T1000 (cell line): ENCODE measurements around the gene PDK2.

Experiments used
- DNase-seq: peaks from one replicate; lab custom pipeline; 2025; ENCODE audit warnings: mixed read lengths; lab: John Stamatoyannopoulos, UW

Gene PDK2

GRCh38 chr17:50100480-50100883 lies 5.3 kb downstream of the PDK2 start:
- no peak for DNase-seq

GRCh38 chr17:50100921-50101345 lies 5.8 kb downstream of the PDK2 start:
- no peak for DNase-seq

- DNase-seq, result no peak
Measured at GRCh38 chr17:50101346-50102163, 6.4 kb downstream of the PDK2 start.

DNA sequence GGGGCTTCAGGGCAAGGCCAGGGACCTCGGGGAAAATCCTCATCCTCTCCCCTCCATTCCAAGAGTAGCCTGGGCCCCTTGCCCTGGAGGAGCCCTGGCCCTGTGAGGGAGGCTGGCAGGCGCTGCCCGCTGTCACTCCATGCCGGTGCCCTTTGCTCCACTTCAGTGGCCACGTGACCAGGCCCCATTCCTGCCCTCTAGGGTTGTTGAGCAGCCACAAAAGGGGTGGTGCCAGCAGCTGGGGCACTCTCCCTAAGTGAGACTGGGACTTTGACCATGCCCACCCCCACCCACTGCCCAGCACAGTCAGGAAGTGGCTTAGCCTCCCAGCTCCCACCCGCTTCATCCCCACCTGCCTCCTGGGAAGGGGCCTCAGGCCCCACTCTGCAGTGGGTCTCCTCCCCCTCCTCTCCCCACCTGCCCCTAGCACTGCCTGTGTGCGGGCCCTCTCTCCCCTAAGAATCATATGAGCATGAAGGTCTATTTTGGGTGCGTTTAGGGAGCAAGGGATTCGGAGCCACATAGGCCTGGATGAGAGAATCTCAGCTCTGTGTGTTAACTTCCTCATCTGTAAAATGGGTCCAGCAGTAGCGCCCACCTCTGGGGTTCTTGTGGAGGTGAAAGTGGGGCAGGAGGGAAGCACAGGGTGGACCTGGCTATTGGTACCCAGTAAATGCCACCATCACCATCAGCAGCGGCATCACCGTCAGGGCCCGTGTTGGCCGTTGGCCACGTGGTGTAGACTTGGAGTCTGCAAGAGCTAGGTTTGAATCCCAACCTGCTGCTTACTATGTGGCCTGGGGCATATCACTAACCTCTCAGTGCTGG lies 7.2 kb downstream of the PDK2 start:
- no peak for DNase-seq

- no peak for DNase-seq
Measured at GRCh38 chr17:50103252-50103651, 8.1 kb downstream of the PDK2 start.

GRCh38 chr17:50103941-50104340 lies 8.8 kb downstream of the PDK2 start:
- DNase-seq, result no peak

- DNase-seq, result no peak
Measured at GRCh38 chr17:50105811-50106210, 10.7 kb downstream of the PDK2 start.

DNA sequence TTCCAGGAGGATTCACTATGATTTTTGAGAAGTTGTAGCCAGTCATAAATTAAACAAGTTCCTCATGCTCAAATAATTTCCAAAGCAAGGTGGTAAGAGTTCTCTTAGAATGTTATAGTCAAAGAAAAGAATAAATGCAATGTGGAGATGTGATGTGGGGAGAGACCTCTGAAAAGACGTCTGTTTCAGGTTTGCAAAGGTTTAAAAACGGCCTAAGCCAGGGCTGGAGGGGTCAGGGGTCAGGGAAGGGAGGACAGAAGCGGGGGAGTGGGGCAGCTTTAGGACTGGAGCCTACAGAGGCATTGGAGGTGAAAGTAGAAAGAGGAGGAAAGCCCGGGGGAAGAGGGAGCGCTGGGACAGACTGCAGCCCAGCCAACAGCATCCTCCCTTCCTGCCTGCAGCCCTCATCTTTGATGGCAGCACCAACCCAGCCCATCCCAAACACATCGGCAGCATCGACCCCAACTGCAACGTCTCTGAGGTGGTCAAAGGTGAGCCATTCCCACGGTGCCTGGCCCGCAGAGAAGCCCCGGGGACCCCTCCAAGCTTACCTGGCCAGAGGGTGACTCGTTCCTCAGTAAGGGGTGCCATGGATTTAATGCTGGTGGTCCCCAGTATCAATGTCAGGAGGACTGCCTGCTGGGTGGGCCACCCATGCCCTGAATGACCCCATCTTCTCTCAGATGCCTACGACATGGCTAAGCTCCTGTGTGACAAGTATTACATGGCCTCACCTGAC lies 11.4 kb downstream of the PDK2 start:
- no peak for DNase-seq

GRCh38 chr17:50107790-50108414 lies 12.8 kb downstream of the PDK2 start:
- DNase-seq, result no peak

DNA sequence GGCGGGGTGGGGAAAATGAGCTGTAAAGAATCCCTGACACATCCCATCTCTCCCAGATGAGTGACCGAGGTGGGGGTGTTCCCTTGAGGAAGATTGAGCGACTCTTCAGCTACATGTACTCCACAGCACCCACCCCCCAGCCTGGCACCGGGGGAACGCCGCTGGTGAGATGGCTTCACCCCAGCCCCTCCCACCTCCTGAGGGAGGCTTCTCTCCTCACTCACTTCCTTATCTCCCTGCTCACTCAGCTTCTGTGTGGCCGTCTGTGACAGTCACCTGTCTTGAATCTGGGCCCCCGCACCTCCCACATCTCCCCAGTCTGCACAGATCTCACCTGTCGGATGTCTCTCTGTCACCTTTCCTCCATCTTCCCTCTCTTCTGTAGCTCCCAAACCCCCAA lies 13.4 kb downstream of the PDK2 start:
- no peak for DNase-seq

DNA sequence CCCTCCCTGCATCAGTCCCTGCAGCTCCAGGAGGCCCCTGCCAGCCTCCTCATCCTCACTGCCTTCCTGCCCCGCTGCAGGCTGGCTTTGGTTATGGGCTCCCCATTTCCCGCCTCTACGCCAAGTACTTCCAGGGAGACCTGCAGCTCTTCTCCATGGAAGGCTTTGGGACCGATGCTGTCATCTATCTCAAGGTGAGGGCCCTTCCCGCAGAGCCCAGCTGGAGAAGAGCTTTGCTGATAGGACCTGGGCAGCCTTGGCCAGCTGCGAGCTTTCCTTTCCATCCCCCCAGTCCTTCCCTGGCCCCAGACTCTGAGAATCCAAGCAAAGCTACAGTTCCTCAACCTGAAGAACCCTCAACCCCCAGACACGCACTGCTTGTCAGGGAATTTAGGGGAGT lies 14.1 kb downstream of the PDK2 start:
- no peak for DNase-seq

GRCh38 chr17:50109785-50110184 lies 14.6 kb downstream of the PDK2 start:
- DNase-seq, result no peak

- DNase-seq, result no peak
Measured at GRCh38 chr17:50110591-50111349, 15.6 kb downstream of the PDK2 start.

DNA sequence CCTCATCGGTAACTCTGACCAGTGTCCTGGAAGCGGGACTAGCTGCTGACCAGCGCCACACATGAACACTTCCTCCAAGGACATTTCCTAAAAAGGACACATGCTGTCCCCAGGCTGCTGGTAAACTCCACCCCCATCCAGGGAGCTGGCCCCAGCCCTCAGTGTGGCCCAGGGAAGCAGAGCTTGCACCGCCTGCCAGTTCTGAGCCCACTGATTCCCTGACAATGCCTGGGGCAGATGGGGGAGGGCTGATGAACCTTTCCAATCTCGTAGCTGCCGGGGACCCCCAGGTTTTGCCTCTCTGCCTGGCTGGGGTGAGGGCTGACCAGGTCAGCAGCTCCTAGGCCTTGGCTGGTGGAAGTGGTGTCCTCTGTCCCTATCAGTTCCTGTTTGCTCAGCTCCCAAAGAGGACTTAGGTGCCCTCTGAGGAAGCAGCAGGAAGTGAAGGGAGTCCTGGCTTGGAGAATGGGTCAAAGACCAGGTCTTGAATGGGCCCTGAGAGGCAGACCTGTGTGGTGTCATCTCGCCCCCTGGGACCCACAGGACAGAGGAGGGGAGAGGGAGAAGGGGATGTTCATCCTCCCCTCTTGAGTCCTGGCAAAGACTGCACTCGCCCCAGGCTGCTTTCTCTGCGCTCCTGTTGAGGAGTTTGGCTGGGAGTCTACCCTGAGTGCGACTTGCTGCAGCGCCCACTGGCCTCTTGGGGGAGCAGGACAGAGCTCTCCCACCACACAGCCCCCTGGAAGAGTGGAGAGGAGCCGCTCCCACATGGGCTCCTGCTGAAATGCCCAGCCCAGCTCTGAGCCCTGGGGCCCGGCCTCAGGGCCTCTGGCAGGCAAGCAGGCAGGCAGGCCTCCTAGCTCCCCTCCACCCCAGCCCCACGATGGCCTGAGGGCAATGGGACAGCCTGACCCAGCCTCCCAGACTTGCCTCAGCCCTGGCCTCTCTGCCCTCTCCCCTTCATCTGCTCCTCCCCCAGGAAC lies 16.8 kb downstream of the PDK2 start:
- DNase-seq, result no peak

DNA sequence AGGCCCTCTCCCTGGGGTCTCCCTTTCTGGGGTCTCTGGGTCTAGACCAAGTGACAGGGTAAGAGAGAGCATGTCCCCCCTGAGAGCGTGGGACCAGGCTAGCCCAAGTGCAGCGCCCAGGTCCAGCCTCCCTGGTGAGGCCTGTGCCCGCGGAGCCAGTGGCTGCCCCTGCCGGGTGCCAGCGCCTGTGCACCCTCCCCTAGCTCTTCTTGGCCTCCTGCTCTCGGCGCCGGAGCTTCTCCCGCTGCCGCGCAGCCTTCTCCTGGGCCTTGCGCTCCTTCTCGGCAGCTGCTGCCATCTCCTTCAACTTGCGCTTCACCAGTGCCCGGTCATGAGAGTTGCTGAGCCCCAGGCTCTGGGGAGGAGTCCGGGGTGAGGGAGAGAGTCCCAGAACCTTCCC lies 17.5 kb downstream of the PDK2 start:
- no peak for DNase-seq

DNA sequence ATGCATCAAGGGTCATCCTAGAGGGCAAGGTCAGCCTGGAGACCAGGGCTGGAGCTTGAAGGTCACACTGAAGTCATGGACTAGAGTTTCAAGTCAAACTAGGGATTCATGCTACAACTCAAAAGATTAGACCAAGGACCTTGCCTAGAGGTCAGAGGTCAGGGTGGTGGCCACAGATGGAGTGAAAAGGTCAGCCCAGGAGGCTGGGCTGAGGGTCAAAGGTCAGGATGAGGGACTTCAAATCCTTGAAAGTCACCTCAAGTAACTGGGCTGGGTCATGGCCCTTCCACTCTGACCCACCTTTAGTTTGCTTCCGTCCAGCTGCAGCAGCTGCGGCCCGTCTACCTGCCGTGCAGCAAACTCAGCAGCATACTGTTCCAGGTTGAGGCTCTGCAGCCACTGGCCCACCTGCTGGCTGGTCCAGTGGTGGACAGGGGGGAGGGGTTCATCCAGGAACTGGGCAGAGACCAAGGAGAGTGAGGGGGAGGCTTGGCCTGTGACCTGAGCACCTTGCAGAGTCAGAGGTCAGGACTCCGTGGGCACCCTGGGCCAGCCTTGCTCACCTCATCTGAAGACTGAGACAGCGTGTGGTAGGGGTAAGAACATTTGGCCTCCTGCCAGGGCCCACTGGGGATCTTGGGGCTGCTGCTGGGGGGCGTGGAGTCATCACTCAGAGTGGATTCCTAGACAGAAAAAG lies 18.6 kb downstream of the PDK2 start:
- DNase-seq, result no peak

GRCh38 chr17:50114401-50114800 lies 19.2 kb downstream of the PDK2 start:
- DNase-seq, result no peak

- no peak for DNase-seq
Measured at GRCh38 chr17:50114849-50115357, 19.8 kb downstream of the PDK2 start.

- DNase-seq, result no peak
Measured at GRCh38 chr17:50115756-50116155, 20.6 kb downstream of the PDK2 start.
